ENCODE data around the gene TBC1D8B.

The TBC1D8B gene

DNA sequence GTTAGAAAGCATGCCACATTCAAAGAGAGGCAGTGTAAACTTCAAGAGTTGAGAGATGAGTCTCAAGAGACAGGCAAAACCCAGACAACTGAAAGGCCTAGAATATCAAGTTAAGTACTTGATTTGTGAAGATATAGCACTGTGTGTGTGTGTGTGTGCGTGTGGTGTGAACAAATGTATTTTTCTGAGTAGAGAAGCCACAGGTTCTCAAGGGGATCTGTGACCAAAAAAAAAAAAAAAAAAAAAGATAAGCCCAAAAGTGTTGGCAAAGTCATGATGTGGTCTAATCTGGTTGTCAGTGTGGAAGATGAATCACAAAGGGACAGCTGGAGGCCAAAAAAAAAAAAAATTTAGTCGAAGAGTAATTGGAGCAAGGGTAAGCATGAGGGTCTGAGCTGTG is 96.8 kb downstream of the TBC1D8B start:
- H3K27me3 ChIP-seq (ENCODE audit: insufficient read depth, low read length) = no peaks in the 10 kb centered on the region
- no peaks in the 10 kb centered on the region for H3K4me1 ChIP-seq (ENCODE audit: insufficient read depth, low read length)
- no peak overlapping the region for H3K27ac ChIP-seq (ENCODE audit: low read depth, low read length)
- H3K36me3 ChIP-seq (ENCODE audit: insufficient read depth, low read length) = no peaks in the 10 kb centered on the region
- H3K9ac ChIP-seq (ENCODE audit: low read depth, low read length) = no peak overlapping the region
- no peak overlapping the region for H3K4me3 ChIP-seq (ENCODE audit: low read length)
- H3K9me3 ChIP-seq (ENCODE audit: insufficient read depth, low read depth, low read length) = no peaks in the 10 kb centered on the region
- WGBS = 41% methylated on average over 2 of the region's 2 CpGs

DNA sequence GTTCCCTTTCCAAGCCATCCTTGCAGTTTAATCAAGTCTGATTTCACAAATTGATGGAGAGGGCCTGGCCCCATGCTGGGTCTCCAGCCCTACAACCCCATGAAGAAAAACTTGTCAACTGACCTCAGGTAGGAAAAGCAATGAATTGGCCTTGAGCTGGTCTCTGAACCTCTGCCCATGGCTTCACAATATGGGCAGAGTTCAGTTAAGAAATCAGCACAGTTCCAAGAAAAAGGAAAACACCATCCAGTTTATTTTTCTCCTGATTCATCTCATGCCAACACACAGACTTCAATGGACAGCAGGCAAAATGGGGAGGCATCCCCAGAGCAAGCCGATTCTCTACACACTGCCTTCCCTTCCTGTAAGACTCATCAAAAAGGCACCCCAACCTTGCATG is 97.4 kb downstream of the TBC1D8B start:
- Histone ChIP-seq H3K36me3 (ENCODE audit: insufficient read depth, low read length) (no peaks in the 10 kb centered on the region), H3K9me3 (ENCODE audit: insufficient read depth, low read depth, low read length) (no peaks in the 10 kb centered on the region), H3K4me3 (ENCODE audit: low read length) (no peak overlapping the region), H3K27ac (ENCODE audit: low read depth, low read length) (no peak overlapping the region), H3K4me1 (ENCODE audit: insufficient read depth, low read length) (no peaks in the 10 kb centered on the region), H3K27me3 (ENCODE audit: insufficient read depth, low read length) (no peaks in the 10 kb centered on the region), H3K9ac (ENCODE audit: low read depth, low read length) (no peak overlapping the region)
- 100% methylated on average over 1 of the region's 1 CpG for WGBS

DNA sequence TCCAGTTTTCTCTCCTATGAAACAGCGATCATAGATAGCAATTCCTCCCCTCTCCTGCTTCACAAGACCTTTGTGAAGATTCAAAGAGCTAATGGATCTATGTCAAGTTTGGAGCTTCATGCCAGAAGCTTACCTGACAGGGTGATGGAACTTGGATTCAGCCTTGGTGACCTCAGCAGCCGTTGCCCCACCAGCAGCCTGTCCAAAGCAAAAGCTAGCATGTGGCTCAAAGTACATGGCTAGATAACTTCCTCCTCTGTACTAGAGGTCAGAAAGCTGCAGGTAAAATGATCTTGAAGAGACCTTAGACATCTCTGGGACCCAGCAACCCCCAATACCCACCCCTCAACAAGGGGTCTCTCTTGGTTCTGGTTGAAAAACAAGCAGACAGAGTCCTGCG is 98.9 kb downstream of the TBC1D8B start:
- WGBS = 94% methylated on average over 3 of the region's 3 CpGs
- no peak overlapping the region for H3K4me3 ChIP-seq (ENCODE audit: low read length)
- H3K27ac ChIP-seq (ENCODE audit: low read depth, low read length) = no peak overlapping the region
- H3K4me1 ChIP-seq (ENCODE audit: insufficient read depth, low read length) = no peaks in the 10 kb centered on the region
- H3K9ac ChIP-seq (ENCODE audit: low read depth, low read length) = no peak overlapping the region
- H3K27me3 ChIP-seq (ENCODE audit: insufficient read depth, low read length) = no peaks in the 10 kb centered on the region
- H3K36me3 ChIP-seq (ENCODE audit: insufficient read depth, low read length) = no peaks in the 10 kb centered on the region
- H3K9me3 ChIP-seq (ENCODE audit: insufficient read depth, low read depth, low read length) = no peaks in the 10 kb centered on the region

DNA sequence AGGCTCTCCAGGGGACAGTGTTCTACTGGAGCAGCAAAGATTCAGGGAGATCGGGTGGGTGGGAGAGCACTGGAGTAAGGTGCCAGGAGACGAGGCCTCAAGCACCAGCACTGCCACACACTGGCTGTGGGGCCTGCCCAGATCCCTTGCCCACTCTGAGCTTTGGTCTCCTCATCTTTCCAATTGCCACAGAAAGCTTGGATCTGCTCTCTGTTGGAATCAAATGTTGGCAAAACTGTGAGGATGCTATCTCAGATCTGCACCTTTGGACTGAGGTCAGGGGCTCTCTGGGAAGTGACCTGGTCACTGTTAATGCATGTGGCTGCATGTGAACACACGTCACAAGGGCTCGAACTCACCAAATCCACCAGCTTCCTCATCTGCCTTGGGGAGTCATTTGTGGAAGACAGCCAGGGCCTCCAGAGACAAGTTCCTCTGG is 99.3 kb downstream of the TBC1D8B start:
- Histone ChIP-seq H3K4me1 (ENCODE audit: insufficient read depth, low read length) (no peaks in the 10 kb centered on the region), H3K9ac (ENCODE audit: low read depth, low read length) (no peak overlapping the region), H3K36me3 (ENCODE audit: insufficient read depth, low read length) (no peaks in the 10 kb centered on the region), H3K9me3 (ENCODE audit: insufficient read depth, low read depth, low read length) (no peaks in the 10 kb centered on the region), H3K27me3 (ENCODE audit: insufficient read depth, low read length) (no peaks in the 10 kb centered on the region), H3K27ac (ENCODE audit: low read depth, low read length) (no peak overlapping the region), H3K4me3 (ENCODE audit: low read length) (no peak overlapping the region)
- 93% methylated on average over 4 of the region's 4 CpGs for WGBS

DNA sequence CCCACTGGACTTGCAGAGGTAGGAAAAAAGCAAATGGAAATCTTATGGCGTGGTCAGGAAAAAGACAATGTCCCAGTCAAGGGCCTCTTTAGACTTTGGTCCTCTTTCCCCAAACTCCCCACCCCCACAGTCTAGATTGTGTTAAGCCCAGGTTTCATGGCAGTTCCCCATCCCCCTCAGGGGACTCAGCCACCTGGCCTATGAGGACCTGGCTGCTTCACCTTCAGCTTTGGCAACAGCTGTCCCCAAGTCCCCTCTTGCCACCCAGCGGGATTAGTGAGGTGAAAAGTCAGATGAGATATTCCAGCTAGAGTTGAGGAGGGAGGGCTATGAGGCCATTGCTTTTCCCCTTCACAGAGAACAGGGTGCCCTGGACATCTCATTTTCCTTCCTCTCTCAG is 100.2 kb downstream of the TBC1D8B start:
- WGBS = 90% methylated on average over 2 of the region's 2 CpGs
- H3K27ac ChIP-seq (ENCODE audit: low read depth, low read length) = no peak overlapping the region
- no peaks in the 10 kb centered on the region for H3K27me3 ChIP-seq (ENCODE audit: insufficient read depth, low read length)

DNA sequence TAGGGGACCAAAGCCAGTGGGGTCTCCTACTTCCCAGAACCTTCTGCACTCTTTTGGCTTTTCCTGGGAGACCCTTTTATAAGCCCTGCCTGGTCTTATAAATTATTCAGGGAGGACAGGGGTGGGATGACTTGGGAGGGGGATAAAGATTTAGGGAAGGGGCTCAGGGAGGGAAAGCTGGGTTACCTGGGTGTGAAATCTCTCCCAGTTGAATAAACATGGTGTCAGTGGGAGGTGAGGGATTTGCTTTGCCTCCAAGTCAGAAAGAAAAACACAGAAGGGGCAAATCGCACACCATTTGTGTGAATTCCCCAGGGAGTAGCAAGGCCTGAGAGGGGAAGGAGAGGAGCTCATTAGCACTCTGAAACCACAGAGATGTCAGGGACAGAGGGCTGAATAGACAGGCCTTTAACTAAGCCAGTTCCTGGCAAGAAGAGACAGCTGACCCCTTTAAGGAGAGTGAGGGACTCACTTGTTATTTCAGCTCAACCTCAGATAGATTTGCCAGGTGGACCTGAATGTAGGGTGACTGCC is 100.9 kb downstream of the TBC1D8B start, which contains the start of gene RIPPLY1:
TSS of gene RIPPLY1 (minus strand) at position 51 of the 534 bp plus-strand sequence. CDS start 54 bp downstream, outside the sequence.
- WGBS = 29% methylated on average over 1 of the region's 1 CpG
- Histone ChIP-seq H3K9ac (ENCODE audit: low read depth, low read length) (no peak within 1 kb of the TSS), H3K27ac (ENCODE audit: low read depth, low read length) (no peak within 1 kb of the TSS), H3K27me3 (ENCODE audit: insufficient read depth, low read length) (no peaks in the 10 kb centered on the region), H3K4me3 (ENCODE audit: low read length) (no peak within 1 kb of the TSS), H3K9me3 (ENCODE audit: insufficient read depth, low read depth, low read length) (no peaks in the 10 kb centered on the region), H3K4me1 (ENCODE audit: insufficient read depth, low read length) (no peaks in the 10 kb centered on the region), H3K36me3 (ENCODE audit: insufficient read depth, low read length) (no peaks in the 10 kb centered on the region)

More for the DNA sequence above, 100.2 kb downstream of the TBC1D8B start:
- Histone ChIP-seq H3K36me3 (ENCODE audit: insufficient read depth, low read length) (no peaks in the 10 kb centered on the region), H3K9me3 (ENCODE audit: insufficient read depth, low read depth, low read length) (no peaks in the 10 kb centered on the region), H3K4me1 (ENCODE audit: insufficient read depth, low read length) (no peaks in the 10 kb centered on the region), H3K9ac (ENCODE audit: low read depth, low read length) (no peak overlapping the region), H3K4me3 (ENCODE audit: low read length) (no peak overlapping the region)

DNA sequence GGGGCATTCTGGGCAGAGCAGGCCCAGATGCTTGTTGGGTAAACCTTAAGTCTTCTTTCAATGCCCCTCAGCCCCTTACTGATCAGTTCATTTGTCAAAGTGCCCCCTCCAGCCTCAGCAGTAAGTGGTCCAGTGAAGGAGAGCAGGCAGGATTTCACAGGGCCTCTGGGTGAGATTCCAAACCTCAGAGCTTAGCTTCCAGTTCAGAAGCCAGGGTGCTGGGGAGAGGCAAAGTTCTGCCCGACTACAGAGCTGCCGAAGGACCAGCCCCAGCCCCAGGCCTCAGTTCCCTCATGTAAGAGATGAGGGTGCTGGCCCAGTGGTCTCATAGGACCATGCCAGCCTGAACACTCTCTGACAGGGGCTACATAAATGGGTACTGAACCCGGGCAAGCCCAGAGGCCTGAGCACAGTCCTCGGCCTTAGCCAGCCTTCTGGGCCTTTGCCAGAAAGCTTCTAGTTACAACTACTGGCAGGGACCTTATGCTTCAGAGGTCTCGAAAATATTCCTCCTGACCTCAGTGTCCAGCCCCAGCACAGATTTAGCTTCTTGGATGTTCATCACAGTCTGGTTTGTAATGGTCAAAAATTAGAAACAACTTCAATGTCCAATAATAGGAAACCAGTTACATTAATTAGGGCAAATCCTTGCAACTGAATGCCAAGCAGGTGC is 101.5 kb downstream of the TBC1D8B start:
- Histone ChIP-seq H3K27ac (ENCODE audit: low read depth, low read length) (no peak overlapping the region), H3K9me3 (ENCODE audit: insufficient read depth, low read depth, low read length) (no peaks in the 10 kb centered on the region), H3K4me1 (ENCODE audit: insufficient read depth, low read length) (no peaks in the 10 kb centered on the region), H3K9ac (ENCODE audit: low read depth, low read length) (no peak overlapping the region), H3K4me3 (ENCODE audit: low read length) (no peak overlapping the region), H3K27me3 (ENCODE audit: insufficient read depth, low read length) (no peaks in the 10 kb centered on the region), H3K36me3 (ENCODE audit: insufficient read depth, low read length) (no peaks in the 10 kb centered on the region)
- WGBS = 90% methylated on average over 5 of the region's 5 CpGs

DNA sequence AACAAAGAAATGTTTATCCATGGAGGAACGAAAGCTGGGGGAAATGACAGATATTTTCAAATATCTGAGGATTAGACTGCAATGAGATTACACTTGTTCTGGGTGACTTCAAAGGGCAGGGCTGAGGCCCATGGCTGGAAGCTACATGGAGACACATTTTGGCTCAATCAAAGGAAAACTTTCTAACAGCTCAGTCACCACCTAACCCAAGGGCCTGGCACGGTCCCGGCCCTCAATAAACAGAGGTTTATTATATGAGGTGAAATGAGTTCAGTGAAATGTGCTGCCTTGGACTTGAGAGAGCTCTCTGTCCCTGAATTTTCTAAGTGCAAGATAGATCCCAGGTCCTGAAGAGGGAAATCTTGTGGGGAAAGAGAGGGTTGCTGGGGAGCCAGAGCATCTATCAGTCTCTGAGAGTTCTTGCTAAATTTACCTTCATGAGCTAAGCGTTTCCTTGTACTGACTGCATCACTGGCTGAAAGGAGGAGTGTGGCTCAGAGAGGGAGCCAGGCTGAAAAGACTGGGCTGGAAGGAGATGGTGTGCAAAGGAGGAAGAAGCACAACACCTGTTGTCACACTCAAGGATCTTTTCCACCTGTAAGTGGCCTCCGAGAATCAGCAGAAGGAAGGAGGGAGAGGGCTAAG is 102.7 kb downstream of the TBC1D8B start:
- Histone ChIP-seq H3K4me3 (ENCODE audit: low read length) (no peak overlapping the region), H3K9me3 (ENCODE audit: insufficient read depth, low read depth, low read length) (no peaks in the 10 kb centered on the region), H3K9ac (ENCODE audit: low read depth, low read length) (no peak overlapping the region), H3K27ac (ENCODE audit: low read depth, low read length) (no peak overlapping the region), H3K27me3 (ENCODE audit: insufficient read depth, low read length) (no peaks in the 10 kb centered on the region), H3K36me3 (ENCODE audit: insufficient read depth, low read length) (no peaks in the 10 kb centered on the region), H3K4me1 (ENCODE audit: insufficient read depth, low read length) (no peaks in the 10 kb centered on the region)
- 87% methylated on average over 4 of the region's 5 CpGs for WGBS

DNA sequence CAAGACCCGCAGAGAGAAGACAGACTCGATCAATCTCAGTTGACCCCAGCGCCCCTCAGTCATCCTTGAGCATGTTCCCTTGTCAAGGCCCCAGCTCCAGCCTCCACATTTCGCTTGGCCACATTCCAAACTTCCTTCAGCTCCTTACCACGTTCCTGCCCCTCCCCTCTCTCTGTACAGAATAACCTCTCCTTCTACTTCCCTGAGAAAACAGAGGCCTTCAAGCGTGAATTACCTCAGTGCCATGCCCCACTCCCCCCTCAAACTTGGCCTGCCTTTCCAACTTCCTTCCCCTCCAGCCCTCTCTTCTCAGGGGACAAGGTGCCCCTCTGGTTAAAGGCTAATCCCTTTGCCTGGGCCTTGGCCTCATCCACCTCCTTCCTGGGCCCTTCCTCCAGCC is 103.9 kb downstream of the TBC1D8B start:
- WGBS = 85% methylated on average over 6 of the region's 6 CpGs
- no peak overlapping the region for H3K9ac ChIP-seq (ENCODE audit: low read depth, low read length)
- no peak overlapping the region for H3K4me3 ChIP-seq (ENCODE audit: low read length)
- H3K36me3 ChIP-seq (ENCODE audit: insufficient read depth, low read length) = no peaks in the 10 kb centered on the region
- no peaks in the 10 kb centered on the region for H3K9me3 ChIP-seq (ENCODE audit: insufficient read depth, low read depth, low read length)
- H3K4me1 ChIP-seq (ENCODE audit: insufficient read depth, low read length) = no peaks in the 10 kb centered on the region
- H3K27me3 ChIP-seq (ENCODE audit: insufficient read depth, low read length) = no peaks in the 10 kb centered on the region
- no peak overlapping the region for H3K27ac ChIP-seq (ENCODE audit: low read depth, low read length)

DNA sequence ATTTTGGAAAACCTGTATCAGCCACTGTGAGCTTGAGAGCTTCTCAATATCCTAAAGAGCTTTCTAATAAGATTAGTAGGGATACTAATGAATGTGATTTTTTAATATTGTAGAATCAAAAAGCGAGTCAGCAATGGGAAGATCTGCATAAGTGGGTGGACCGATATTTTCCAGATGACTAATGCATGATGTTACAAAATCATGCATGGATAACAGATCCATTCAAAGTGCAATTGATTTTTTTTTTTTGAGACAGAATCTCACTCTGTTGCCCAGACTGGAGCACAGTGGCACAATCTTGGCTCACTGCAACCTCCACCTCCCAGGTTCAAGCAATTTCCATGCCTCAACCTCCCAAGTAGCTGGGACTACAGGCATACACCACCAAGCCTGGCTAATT is 110.4 kb downstream of the TBC1D8B start:
- 94% methylated on average over 2 of the region's 2 CpGs for WGBS
- Histone ChIP-seq H3K9ac (ENCODE audit: low read depth, low read length) (no peak overlapping the region), H3K27me3 (ENCODE audit: insufficient read depth, low read length) (no peaks in the 10 kb centered on the region), H3K4me1 (ENCODE audit: insufficient read depth, low read length) (no peaks in the 10 kb centered on the region), H3K36me3 (ENCODE audit: insufficient read depth, low read length) (no peaks in the 10 kb centered on the region), H3K4me3 (ENCODE audit: low read length) (no peak overlapping the region), H3K9me3 (ENCODE audit: insufficient read depth, low read depth, low read length) (no peaks in the 10 kb centered on the region), H3K27ac (ENCODE audit: low read depth, low read length) (no peak overlapping the region)

DNA sequence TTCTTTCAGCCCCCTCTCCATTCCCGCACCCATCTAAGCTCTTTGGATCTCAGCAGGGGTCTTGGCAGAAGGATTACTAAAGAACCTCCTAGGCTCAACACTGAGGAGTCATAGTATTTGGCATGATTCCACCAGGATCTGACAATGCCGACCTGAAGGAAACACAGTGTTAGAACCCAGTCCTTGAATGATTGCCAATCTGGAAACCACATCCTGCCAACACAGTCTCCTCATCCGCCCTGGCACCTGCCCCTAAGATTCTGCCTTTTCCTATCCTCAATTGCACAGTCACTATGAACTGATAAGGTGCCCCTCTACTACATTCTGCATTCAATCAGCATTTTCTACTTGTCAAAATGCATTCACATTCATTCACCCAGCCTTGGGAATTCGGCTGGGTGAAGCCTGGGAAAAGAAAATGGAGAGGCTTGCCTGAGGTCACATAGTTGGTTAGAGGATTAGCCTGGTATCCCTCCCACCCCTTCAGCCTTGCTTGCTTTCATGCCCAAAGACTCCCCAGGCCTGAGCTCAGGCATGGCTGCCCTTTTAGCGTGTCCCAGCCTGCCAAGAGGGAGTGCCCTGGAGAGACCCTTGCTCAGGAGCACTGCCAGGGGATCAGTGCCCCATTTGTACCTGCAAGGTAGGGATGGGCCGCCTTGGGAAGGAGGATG is 115.5 kb downstream of the TBC1D8B start:
- WGBS = 79% methylated on average over 5 of the region's 6 CpGs
- H3K27me3 ChIP-seq (ENCODE audit: insufficient read depth, low read length) = no peaks in the 10 kb centered on the region

More for the DNA sequence above, 115.5 kb downstream of the TBC1D8B start:
- Histone ChIP-seq H3K9me3 (ENCODE audit: insufficient read depth, low read depth, low read length) (no peaks in the 10 kb centered on the region), H3K4me1 (ENCODE audit: insufficient read depth, low read length) (peaks cover 10% of the 10 kb centered on the region; the same call in 1 of the 2 replicates), H3K4me3 (ENCODE audit: low read length) (no peak overlapping the region), H3K36me3 (ENCODE audit: insufficient read depth, low read length) (no peaks in the 10 kb centered on the region), H3K9ac (ENCODE audit: low read depth, low read length) (no peak overlapping the region), H3K27ac (ENCODE audit: low read depth, low read length) (no peak overlapping the region)

Data from HUES64 (cell line).